Left ventricle myocardium inferior (tissue), 1 donor: ENCODE measurements around the gene CD300LD. TPM values are rescaled to one million over a fixed set of nuclear protein-coding genes. Genes with fewer than 3 reads are reported as not detected.

Experiments used
- DNase-seq: peaks from one replicate; pipeline ENCODE4 v3.0.0-alpha.2; 2020
- H3K27ac ChIP-seq: fragments of 200-600 bp; replicated peaks from 2 replicates; pipeline ENCODE4 v1.8.0; 2021
- H3K27me3 ChIP-seq: fragments of 200-600 bp; 2 replicates; pipeline ENCODE4 v1.8.0; 2021; ENCODE audit warnings: low read depth
- H3K36me3 ChIP-seq: fragments of 200-600 bp; 2 replicates; pipeline ENCODE4 v1.8.0; 2021
- H3K4me1 ChIP-seq: fragments of 200-600 bp; 2 replicates; pipeline ENCODE4 v1.8.0; 2021
- H3K4me3 ChIP-seq: fragments of 200-600 bp; 2 replicates; pipeline ENCODE4 v1.8.0; 2021; ENCODE audit warnings: mild to moderate bottlenecking, moderate library complexity
- H3K9me3 ChIP-seq: fragments of 200-600 bp; replicated peaks from 2 replicates; pipeline ENCODE4 v1.8.0; 2021
- CTCF ChIP-seq: fragments of 200-600 bp; IDR thresholded peaks from 2 replicates; pipeline ENCODE4 v1.8.0; 2021; ENCODE audit warnings: antibody characterized with exemption, mild to moderate bottlenecking, borderline replicate concordance
- intact Hi-C: fragments of 100-400 bp; cut with micrococcal nuclease; formaldehyde crosslinking; loops from one replicate; pipeline ENCODE4 v1.11.0; 2022
- total RNA-seq: library from RNA; stranded (reverse); fragmentation: NEBNext Ultra II Directional; extraction: Animal tissue kit (Norgen Biotek cat#: 25700); gene quantifications from one replicate; pipeline ENCODE4 v1.2.1, GENCODE V29; 2021
- donor health status: DM: no; HTN: yes; CAD: no; lungs with severe emphysema.

CD300LD gene
- total RNA-seq, 1 donor from 2014 or later, result not detected

GRCh38 chr17:74542166-74542565, 49.9 kb downstream of the CD300LD start:
- H3K27ac ChIP-seq, result no peak overlapping the region
- H3K4me1 ChIP-seq, result no peaks in the 10 kb centered on the region
- no peak overlapping the region for H3K4me3 ChIP-seq
- H3K36me3 ChIP-seq, result no peaks in the 10 kb centered on the region
- peaks cover 54% of the 10 kb centered on the region for H3K27me3 ChIP-seq
- no peak for DNase-seq
- intact Hi-C loops, result no loop called here
- H3K9me3 ChIP-seq, result no peaks in the 10 kb centered on the region
- TF ChIP-seq CTCF, result no peak

GRCh38 chr17:74541176-74542111, 50.6 kb downstream of the CD300LD start:
- no peak for DNase-seq
- peaks cover 61% of the 10 kb centered on the region for H3K27me3 ChIP-seq
- no peak overlapping the region for H3K27ac ChIP-seq
- TF ChIP-seq CTCF, result no peak
- H3K4me3 ChIP-seq, result no peak overlapping the region
- no peaks in the 10 kb centered on the region for H3K9me3 ChIP-seq
- no peaks in the 10 kb centered on the region for H3K4me1 ChIP-seq
- intact Hi-C loops, result no loop called here
- no peaks in the 10 kb centered on the region for H3K36me3 ChIP-seq

- peaks cover 80% of the 10 kb centered on the region for H3K27me3 ChIP-seq
- intact Hi-C loops, result no loop called here
- no peak for TF ChIP-seq CTCF
- DNase-seq, result no peak
- no peak overlapping the region for H3K4me3 ChIP-seq
- no peaks in the 10 kb centered on the region for H3K36me3 ChIP-seq
- no peak overlapping the region for H3K27ac ChIP-seq
- H3K4me1 ChIP-seq, result no peaks in the 10 kb centered on the region
- peaks cover 11% of the 10 kb centered on the region for H3K9me3 ChIP-seq
Observed at GRCh38 chr17:74539281-74539820, 52.7 kb downstream of the CD300LD start.

GRCh38 chr17:74536890-74537289, 55.2 kb downstream of the CD300LD start:
- Histone ChIP-seq H3K4me3 (no peak overlapping the region), H3K36me3 (no peaks in the 10 kb centered on the region), H3K9me3 (peaks cover 11% of the 10 kb centered on the region), H3K4me1 (no peaks in the 10 kb centered on the region), H3K27ac (no peak overlapping the region), H3K27me3 (peaks cover 68% of the 10 kb centered on the region)
- no peak for TF ChIP-seq CTCF
- no peak for DNase-seq
- intact Hi-C loops, result no loop called here

GRCh38 chr17:74532115-74532514, 60.0 kb downstream of the CD300LD start:
- no peak overlapping the region for H3K27ac ChIP-seq

More at GRCh38 chr17:74532115-74532514, 60.0 kb downstream of the CD300LD start:
- intact Hi-C loops, result no loop called here
- TF ChIP-seq CTCF, result no peak
- Histone ChIP-seq H3K4me1 (no peaks in the 10 kb centered on the region), H3K4me3 (no peak overlapping the region), H3K9me3 (peaks cover 11% of the 10 kb centered on the region), H3K27me3 (peaks cover 49% of the 10 kb centered on the region), H3K36me3 (no peaks in the 10 kb centered on the region)
- DNase-seq, result peak; percentile 41
